Testis (tissue), 2 donors: Measurements from ENCODE around the gene NRP1.

Experiments used
- POLR2A ChIP-seq: fragments of 450-650 bp; IDR thresholded peaks from one replicate; pipeline ENCODE4 v1.6.1; 2017; ENCODE audit warnings: antibody characterized with exemption, mild to moderate bottlenecking, moderate library complexity
- TF ChIP-seq, protein P1 (sequence below), 3 experiments: fragments of 450-650 bp in 2 of 3; fragments of 200-600 bp in 1 of 3; sonication (generic) in 1 of 3; IDR thresholded peaks; one replicate each; pipeline ENCODE4 v1.5.1; 2016 to 2019; ENCODE audit warnings: antibody characterized with exemption in 3 of 3, mild to moderate bottlenecking in 2 of 3, moderate library complexity in 1 of 3

DNA sequence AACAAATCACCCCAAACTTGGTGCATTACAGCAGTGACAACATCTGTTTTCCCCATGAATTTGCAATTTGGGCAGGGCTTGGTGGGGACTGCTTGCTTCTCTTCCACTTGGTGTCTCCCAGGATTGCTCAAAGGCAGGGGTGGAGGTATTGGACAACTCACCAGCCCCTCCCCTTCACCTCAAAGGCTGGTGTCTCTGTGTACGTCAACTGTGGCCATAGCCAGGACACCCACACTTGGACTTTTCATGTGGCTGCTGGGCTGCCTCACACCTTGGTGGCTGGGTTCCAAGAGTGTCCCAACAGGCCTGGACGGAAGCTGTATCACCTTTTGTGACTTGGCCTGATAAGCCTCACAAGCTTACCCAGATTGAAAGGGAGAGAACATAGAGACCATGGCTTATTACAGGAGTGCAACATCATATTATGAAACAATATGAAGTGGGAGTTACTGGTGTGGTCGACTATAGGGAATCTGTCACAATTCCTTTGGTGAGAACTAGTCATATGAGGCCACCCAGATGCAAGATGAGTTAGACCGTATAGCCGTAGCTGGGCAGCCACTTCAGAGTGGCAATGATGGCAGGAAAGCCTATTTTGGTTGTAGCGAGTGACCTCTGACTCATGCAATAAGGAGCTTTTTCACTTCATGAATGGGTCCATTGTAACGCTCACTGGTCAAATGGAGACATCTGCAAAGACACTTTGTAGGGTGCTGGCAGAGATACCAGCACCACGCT, 188.8 kb downstream of the NRP1 start:
- no peak for TF ChIP-seq POLR2A
- TF ChIP-seq, protein P1, sequence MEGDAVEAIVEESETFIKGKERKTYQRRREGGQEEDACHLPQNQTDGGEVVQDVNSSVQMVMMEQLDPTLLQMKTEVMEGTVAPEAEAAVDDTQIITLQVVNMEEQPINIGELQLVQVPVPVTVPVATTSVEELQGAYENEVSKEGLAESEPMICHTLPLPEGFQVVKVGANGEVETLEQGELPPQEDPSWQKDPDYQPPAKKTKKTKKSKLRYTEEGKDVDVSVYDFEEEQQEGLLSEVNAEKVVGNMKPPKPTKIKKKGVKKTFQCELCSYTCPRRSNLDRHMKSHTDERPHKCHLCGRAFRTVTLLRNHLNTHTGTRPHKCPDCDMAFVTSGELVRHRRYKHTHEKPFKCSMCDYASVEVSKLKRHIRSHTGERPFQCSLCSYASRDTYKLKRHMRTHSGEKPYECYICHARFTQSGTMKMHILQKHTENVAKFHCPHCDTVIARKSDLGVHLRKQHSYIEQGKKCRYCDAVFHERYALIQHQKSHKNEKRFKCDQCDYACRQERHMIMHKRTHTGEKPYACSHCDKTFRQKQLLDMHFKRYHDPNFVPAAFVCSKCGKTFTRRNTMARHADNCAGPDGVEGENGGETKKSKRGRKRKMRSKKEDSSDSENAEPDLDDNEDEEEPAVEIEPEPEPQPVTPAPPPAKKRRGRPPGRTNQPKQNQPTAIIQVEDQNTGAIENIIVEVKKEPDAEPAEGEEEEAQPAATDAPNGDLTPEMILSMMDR (IDR thresholded peaks at IDR 0.05), result no peak
